ENCODE results near the gene TBC1D20.
"Not testable (repeated sequence)": the region's sequence is repeated elsewhere in the genome, so short reads cannot be mapped to it uniquely, and the experiment has no call there.

The TBC1D20 gene

GRCh38 chr20:402898-403581 lies 59.3 kb downstream of the TBC1D20 start:
- no peak for DNase-seq (ENCODE audit: low read depth in 3 of 3, low spot score in 1 of 3)

GRCh38 chr20:402496-402885 lies 59.8 kb downstream of the TBC1D20 start:
- DNase-seq (ENCODE audit: low read depth in 3 of 3, low spot score in 1 of 3), result no peak

- DNase-seq (ENCODE audit: low read depth in 3 of 3, low spot score in 1 of 3), result no peak
These were observed 60.4 kb downstream of the TBC1D20 start for GRCh38 chr20:401682-402495.

GRCh38 chr20:400454-401275 lies 61.7 kb downstream of the TBC1D20 start:
- DNase-seq (ENCODE audit: low read depth in 3 of 3, low spot score in 1 of 3), result no peak

- DNase-seq (ENCODE audit: low read depth in 3 of 3, low spot score in 1 of 3), result no peak
These were observed 62.2 kb downstream of the TBC1D20 start for GRCh38 chr20:400128-400453.

- DNase-seq (ENCODE audit: low read depth in 3 of 3, low spot score in 1 of 3), result no peak
These were observed 63.1 kb downstream of the TBC1D20 start for GRCh38 chr20:399182-399707.

- no peak for DNase-seq (ENCODE audit: low read depth in 3 of 3, low spot score in 1 of 3)
These were observed 64.7 kb downstream of the TBC1D20 start for GRCh38 chr20:397432-398237.

GRCh38 chr20:396619-397431 lies 65.5 kb downstream of the TBC1D20 start:
- no peak for DNase-seq (ENCODE audit: low read depth in 3 of 3, low spot score in 1 of 3)

GRCh38 chr20:396252-396618 lies 66.1 kb downstream of the TBC1D20 start:
- no peak for DNase-seq (ENCODE audit: low read depth in 3 of 3, low spot score in 1 of 3)

GRCh38 chr20:393296-393695 lies 69.0 kb downstream of the TBC1D20 start:
- not testable (repeated sequence) for DNase-seq (ENCODE audit: low read depth in 3 of 3, low spot score in 1 of 3)

- DNase-seq (ENCODE audit: low read depth in 3 of 3, low spot score in 1 of 3), result no peak
These were observed 71.2 kb downstream of the TBC1D20 start for GRCh38 chr20:391041-391711.

- DNase-seq (ENCODE audit: low read depth in 3 of 3, low spot score in 1 of 3), result no peak
These were observed 73.1 kb downstream of the TBC1D20 start for GRCh38 chr20:389220-389619.

GRCh38 chr20:388034-388994 lies 74.0 kb downstream of the TBC1D20 start:
- no peak for DNase-seq (ENCODE audit: low read depth in 3 of 3, low spot score in 1 of 3)

- DNase-seq (ENCODE audit: low read depth in 3 of 3, low spot score in 1 of 3), result no peak
These were observed 74.8 kb downstream of the TBC1D20 start for GRCh38 chr20:387520-387919.

- not testable (repeated sequence) for DNase-seq (ENCODE audit: low read depth in 3 of 3, low spot score in 1 of 3)
These were observed 75.7 kb downstream of the TBC1D20 start for GRCh38 chr20:386634-387033.
